DMS114 treated with DMSO at 0.1 percent for 48 hours (cell line): ENCODE results near the gene BHLHE41.

Experiments used
- DNase-seq: peaks from one replicate; lab custom pipeline; 2025; ENCODE audit not compliant: unreplicated experiment; lab: John Stamatoyannopoulos, UW

The BHLHE41 gene

DNA sequence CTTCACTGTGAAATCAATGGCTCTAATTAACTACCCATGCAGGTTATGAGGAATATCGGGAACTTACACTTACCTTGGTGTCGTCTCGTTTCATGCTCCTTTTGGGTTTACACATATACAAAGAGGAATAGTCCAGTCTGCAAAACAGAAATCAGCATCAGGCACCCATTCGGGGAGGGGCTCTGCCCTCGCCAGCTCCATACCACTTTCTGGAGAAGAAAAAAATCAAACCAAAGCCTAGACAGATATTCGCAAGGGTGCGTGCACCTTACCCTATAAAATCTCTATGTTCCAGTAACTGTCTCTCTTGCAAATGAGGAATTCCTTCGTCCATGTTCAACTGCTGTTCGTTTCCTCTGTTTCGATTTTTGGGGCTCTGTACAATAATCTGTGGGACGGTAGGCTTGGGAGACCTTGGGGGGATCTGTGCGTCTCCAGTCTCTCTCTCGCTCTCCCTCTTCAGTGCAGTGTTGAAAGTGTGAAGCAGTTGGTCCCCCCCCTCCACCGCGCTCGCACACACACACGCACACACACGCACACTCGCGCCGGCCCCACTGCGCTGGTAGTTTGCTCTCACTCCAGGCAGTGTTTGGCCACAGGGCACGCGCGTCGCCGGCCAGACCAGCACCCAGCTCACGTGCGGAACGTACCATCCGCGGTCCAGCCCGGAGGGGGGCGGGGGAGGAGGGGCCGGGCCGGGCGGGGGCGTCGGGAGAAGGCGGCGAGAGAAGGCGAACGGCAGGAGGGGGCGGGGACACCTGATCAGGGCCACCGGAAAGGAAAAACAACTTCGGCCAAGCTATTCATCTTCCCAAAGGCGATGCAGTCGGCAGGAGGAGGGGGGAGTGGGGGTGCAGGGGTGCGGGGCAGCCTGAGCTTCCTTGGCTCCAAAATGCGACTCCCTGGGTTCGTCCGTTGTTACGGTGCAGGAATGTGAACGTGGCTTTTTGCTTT, at the start of gene BHLHE41:
TSS of gene BHLHE41 (minus strand) at position 592 of the 954 bp plus-strand sequence. CDS start at position 334, 258 bp downstream.
- DNase-seq, result no peak

DNA sequence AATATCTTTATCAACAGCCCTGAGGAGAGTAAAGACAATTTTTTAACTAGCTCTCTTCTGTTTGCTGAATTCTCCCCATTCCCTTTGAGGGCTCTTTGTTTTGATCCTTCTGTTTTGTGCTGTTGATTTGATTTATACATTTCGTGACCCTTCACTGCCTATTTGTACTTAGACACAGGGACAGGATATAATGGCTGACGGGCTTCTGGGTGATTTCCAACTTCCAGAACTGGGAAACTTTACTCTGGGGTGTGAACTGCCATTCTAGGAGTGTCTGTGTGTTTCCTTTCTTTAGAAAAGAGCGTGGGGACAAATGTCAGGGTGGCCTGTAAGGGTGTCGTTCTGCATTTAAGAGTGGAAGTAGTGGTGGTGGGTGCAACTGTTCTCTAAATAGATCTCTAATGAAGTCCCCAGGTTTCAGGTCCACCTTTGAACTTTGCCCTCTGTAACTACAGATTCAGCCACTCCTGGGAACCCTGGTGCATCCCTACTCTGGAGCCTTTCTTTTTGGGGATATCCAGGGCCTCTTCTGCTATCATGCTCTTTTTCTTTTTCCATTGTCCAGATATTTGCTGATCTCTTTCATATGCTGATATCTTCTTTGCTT, 48.2 kb upstream of the BHLHE41 start:
- no peak for DNase-seq

DNA sequence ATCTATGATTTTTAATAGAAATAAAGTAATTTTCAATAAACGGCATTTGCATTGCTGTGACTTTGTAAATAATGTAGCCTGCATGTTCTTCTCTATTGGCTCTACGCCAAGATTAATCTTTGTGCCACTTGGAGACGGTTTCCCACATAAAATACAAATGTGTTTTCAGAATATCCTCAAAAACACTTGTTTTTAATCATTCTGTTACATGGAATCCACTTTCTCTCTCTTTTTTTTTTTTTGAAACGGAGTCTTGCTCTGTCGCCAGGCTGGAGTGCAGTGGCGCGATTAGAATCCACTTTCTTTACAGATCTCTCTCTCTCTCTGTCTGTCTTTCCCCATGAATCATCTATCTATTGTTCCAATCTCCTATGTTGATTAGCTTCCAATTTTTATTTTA, 47.7 kb upstream of the BHLHE41 start:
- DNase-seq, result no peak

DNA sequence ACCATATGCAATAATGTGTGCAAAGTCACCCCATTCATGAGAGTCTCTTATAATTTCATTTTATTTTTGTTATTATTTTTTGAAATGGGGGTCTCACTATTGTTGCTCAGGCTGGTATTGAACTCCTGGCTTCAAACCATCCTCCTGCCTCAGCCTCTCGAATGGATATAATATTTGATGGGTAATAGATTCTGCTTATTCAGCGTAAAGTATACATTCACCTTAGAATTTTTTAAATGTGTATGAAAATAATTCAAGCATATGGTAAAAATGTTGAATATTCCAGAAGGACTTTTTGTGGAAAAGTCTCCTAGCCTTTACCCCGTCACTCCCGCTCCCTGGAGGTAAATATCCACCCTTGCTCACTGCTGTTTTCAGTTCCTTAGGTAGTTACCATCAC, 47.2 kb upstream of the BHLHE41 start:
- DNase-seq, result no peak

DNA sequence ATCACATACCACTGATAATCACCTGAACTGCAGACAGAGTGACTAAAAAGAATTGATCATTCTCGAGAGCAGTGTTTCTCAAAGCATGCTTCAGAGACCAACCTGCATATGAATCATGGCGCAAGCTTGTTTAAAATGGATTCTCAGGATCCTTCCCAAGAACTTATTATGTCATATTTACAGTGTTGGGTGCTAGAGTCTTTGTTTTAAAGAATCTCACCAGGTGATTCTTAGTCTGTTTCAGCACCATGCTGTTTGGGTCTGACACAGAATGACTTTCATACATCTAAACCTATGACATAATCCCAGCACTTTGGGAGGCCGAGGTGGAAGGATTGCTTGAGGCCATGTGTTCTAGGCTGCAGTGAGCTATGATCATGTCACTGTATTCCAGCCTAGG, 39.3 kb upstream of the BHLHE41 start:
- DNase-seq, result no peak

DNA sequence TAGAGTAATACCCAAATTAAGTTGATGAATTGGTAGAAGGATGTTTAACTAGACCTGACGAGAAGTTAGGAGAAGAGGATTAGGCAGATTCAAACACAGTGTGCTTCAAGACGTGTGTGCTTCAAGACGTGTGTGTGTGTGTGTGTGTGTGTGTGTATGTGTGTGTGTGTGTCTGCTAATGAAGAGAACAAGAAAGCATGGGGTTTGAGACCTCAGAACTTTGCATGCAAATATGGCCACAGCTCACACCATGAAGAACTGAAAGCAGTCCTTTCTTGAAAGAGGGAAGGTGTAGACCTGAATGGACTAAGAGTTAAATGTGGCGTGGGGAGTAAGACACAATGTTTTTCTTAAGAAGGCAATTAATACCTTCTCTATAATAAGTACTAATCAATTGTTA, 38.1 kb upstream of the BHLHE41 start:
- DNase-seq, result no peak

DNA sequence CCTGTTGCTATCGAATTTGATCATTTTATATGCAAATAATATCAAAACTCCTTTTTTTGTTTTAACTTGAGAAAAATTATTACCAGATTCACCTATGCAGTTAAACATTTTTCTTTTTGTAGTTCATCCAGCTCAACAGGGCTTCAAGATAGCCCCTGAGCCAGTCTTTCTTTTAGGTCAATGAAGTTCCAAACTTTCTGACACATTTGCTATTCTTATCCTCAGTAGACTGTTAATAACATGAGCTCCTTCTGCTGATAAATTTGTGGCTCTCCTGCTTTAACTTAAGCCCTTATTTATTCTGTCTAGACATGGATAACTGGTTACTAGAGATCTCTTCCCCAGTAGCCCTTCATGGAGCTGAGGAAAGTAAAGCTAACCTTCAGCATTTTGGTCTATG, 37.3 kb upstream of the BHLHE41 start:
- no peak for DNase-seq

- DNase-seq, result no peak
Measured at GRCh38 chr12:26158078-26158764, 33.4 kb upstream of the BHLHE41 start.

GRCh38 chr12:26157001-26157400, 32.2 kb upstream of the BHLHE41 start:
- no peak for DNase-seq

DNA sequence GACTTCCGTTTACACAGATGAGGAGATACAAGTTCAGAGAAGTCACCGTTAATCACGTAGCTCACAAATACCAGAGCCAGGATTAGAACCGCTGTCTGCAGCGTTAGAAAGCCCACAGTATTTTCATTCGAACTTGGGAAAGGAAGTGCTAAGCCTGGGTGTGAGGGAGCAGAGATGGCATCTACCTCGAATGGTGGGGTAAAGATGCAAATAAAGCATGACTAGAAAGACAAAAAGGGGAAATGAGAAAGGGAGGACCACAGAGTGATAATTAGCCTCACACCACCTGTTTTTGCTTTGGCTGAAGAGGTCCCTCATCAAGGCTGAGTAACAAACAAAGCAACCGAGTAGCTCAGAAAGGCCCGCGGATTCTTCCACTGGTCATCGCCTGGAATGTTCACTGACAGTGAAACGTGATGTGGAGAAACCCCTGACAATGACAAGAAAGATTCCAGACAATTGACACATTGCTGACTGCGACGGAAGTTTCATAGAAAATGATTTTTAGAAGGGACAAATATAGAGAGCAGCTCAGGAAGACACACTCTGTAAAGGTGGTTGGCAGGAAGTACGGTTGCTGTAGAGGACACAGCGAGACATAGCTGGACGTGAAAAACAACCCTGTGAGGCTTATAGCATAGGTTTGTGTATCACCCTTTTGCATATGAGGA, 31.5 kb upstream of the BHLHE41 start:
- no peak for DNase-seq

- DNase-seq, result no peak
Measured at GRCh38 chr12:26153421-26154154, 28.8 kb upstream of the BHLHE41 start.

- no peak for DNase-seq
Measured at GRCh38 chr12:26152507-26153102, 27.8 kb upstream of the BHLHE41 start.

DNA sequence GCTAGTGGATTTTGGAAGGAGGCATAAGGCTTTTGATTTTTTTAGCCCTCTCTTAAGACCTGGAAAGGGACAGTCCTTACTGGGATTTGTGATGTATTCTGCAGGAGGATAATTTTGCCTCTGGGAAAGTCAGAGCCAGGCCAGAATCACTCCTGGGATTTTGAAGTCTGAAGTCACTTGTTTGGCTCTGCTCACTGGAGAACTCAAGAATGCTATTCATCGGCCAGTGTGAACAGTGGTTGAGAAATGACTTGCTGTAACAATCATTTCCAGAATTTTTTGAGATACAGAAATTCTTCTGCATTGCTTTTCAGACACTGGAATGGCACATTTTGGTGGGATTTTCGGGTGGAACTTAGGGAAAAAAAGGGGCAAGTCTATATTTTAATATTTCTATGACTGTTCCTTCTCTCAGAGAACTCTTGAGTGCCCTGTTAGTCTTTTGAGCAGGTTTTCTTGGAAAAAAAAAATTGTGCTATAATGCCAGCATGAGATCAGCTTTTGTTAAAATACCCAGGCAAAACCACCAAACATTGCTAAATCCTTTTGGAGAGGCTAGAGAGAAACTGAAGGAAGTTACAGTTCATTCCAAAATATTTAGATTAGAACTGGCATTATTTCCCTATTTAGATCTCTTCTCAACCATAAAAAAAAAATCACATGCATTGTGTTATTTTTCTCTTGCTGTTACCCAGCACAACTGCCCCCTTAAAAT, 26.1 kb upstream of the BHLHE41 start:
- DNase-seq, result no peak

DNA sequence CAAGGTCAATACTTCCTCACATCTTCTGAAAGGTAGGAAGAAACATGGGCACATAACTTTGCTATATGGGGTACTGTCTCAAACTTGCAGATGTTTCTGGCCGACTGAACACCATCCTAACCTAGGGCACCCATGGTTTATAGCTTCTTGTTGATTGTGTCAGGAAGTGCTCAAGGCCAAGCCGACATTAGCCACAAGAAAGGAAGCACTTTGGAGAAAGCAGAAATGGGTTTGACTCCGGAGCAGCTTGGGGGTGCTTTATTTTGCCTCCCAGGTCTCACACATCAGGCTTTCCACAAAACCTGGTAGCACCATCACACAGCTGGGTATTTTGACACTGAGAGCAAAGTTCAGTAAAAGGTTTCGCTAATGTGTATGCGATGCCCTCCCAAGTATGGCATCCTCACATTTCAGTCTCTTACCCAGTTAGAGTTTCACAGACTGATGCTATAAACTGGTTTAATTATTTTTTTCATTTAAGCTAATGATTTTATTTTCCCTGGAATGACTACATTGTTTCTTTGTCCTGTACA, 25.2 kb upstream of the BHLHE41 start:
- no peak for DNase-seq

- DNase-seq, result no peak
Measured at GRCh38 chr12:26148291-26148690, 23.5 kb upstream of the BHLHE41 start.

DNA sequence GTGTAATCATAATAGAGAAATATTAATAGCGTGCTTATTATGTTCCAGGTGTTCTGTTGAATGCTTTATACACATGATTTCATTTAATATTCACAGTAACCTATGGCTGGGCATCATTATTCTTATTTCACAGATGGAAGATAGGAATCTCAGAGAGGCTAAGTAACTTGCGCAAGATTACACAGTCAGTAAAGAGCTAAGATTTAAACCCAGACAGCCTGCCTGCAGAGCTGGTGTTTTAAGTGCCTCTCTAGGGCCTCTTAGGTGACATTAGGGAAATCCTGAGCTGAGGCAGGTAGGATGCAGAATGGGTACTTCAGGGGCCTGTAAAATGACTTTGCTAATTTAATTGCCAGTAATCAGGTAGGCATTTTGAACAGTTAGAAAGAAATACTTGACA, 18.5 kb upstream of the BHLHE41 start:
- DNase-seq, result no peak

DNA sequence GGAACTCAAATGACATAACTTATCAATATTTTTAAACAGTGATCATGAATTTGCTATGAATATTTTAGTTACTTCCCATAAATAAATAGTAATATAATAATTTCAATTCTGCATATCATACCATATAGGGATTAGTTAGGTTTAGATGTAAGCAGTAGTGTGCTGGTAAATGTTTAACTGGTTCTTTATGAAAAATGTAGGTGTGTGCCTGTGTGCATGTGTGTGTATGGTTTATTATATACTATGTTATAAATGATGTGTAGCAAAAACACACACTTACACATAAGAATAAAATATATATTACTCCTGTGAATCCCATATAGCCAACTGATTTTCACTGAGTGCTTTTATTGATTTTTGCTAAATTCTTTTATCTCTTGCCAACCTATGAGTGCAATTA, 14.0 kb upstream of the BHLHE41 start:
- DNase-seq, result no peak

DNA sequence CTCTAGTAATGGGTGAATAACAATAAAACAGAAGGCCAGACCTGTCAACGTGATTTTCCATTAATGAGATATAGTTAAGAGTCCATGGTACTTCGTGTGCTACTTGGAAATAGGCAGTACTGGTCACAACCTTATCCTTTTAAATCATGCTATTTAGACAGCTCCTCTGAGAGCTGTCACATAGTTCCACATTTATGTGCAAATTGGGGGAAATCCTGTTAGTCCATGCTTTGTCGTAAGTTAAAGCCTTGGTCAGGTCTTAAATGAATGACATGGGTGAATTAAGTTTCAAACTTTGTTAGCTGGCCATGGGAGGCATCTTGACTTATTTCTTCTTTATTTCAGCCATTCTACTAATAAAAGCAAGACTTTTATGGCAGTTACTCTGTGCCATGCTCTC, 11.9 kb upstream of the BHLHE41 start:
- no peak for DNase-seq

DNA sequence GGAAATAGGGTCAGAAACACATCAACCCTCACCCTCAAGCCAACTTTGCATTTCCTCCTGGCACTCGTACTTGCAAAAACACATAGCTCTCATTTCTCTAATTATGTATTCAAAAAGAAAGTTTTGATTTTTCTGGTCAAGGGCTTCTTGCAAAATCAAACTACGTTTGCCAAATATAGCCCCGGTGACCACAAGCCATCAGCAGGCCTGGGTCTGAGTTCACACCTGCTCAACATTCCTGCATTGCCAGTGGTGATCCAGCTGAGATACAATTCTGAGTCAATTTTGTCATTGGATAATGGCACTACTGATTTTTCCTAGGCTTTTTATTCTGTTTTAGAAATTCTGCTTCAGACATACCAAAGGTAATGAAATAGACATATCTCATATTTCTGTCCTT, 10.7 kb upstream of the BHLHE41 start:
- no peak for DNase-seq
